HG03108 (cell line): ENCODE data around the gene USP35.

Source experiments
- ATAC-seq: cut with Tn5 transposase; IDR thresholded peaks from one replicate; pipeline ENCODE4 v1.9.1; 2021; ENCODE audit warnings: moderate library complexity; ENCODE audit not compliant: unreplicated experiment

The USP35 gene

GRCh38 chr11:78195917-78196560 lies 7.3 kb downstream of the USP35 start:
- no peak for ATAC-seq

GRCh38 chr11:78196661-78197091 lies 8.0 kb downstream of the USP35 start:
- ATAC-seq, result no peak

GRCh38 chr11:78197816-78198215 lies 9.1 kb downstream of the USP35 start:
- no peak for ATAC-seq

- no peak for ATAC-seq
Measured at GRCh38 chr11:78199015-78199652, 10.4 kb downstream of the USP35 start.

DNA sequence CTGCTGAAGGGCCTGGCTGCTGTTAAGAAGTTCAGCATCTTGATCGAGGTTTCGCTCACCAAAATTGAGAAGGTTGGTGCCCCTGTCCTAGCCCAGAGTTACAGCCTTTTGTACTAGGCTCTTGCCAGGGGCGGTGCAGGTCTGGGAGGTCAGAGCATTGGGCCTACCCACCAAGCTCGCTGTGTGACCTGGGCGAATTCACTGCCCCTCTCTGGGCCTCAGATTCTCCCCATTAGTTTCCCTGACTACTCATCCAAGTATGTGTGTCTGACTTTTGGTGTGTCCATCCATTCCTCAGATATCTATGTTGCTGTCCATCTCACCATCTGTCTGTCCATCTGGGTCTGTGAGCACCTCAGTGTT lies 10.9 kb downstream of the USP35 start:
- ATAC-seq, result no peak

DNA sequence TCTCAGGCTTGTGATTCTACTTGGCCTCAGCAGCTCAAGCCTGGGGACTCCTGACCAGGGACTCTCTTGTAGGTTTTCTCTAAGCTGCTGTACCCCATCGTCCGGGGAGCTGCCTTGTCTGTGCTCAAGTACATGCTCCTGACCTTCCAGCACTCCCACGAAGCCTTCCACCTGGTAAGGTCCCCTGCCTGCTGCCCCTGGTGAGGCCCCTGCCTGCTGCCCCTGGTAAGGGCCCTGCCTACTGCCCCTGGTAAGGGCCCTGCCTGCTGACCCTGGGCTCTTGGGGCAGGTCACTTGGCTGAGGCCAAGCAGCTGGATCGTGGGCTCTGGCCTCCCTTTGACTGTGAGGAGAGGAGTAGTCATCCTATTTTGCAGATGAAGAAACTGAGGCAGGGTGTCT lies 11.3 kb downstream of the USP35 start:
- no peak for ATAC-seq

GRCh38 chr11:78200553-78200952 lies 11.8 kb downstream of the USP35 start:
- no peak for ATAC-seq

DNA sequence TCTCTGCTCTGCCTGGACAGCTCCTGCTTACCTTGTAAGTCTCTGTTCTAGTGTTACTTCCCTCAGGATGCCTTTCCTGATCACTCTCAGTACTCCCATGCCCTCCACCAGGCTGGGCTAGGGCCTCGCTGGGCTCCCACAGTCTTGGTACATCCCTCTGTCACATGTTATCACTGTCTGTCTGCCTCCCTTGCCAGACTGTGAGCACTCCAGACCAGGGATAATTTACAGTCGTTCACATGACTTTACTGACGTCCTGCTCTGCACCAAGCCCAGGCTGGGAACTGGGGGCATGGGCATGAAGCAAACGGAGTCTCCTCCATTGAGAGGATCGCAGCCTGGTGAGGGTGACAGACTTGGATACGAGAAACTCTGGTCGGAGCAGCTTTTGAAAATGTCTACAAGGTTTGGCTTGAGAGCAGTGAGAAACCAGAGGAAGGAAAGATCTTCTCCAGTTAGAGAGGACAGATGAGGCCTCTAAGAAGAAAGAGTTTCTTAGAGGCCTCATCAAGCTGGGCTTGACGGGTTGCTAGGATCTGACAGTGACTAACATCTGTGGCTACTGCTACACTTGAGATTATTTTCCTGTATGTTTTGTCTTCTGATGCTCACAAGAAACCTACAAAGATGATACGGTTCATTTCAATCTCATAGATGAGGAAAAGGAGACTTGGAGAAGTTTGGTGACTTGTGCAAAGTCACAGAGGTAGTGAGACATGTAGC lies 12.5 kb downstream of the USP35 start:
- no peak for ATAC-seq

- no peak for ATAC-seq
Measured at GRCh38 chr11:78202733-78203167, 14.0 kb downstream of the USP35 start.

- no peak for ATAC-seq
Measured at GRCh38 chr11:78203184-78203583, 14.5 kb downstream of the USP35 start.

DNA sequence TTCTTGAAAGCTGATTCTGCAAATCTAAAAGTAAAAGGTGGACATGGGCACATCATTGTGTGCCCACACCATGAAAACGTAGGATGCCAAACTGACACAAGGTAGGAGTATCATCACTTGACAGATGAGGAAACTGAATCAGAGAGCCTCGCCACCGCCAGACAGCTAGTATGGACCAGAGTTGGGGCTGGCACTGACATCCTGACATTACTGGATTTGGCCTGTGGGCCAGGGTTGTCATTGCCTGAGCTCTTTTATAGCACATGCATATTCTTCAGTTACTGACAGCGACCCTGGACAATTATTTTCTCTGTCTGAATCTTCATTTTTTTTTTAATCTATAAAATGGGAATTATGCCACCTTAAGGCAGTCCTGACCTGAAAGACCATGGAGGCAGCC lies 16.5 kb downstream of the USP35 start:
- no peak for ATAC-seq

DNA sequence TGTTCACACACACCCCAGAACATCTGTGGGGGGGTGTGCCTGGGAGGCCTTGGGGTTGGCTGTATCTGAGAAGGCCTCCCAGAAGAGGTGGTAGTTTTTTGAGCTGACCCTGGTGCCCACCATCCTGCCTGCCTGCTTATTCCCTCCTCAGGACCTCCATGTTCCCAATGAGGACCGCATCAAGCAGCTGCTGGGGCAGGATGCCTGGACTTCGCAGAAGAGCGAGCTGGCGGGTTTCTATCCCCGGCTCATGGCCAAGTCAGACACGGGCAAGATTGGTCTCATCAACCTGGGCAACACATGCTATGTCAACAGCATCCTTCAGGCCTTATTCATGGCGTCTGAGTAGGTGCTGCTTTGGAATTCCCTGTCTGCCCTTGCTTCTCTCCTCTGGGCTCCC lies 17.0 kb downstream of the USP35 start:
- ATAC-seq, result no peak

DNA sequence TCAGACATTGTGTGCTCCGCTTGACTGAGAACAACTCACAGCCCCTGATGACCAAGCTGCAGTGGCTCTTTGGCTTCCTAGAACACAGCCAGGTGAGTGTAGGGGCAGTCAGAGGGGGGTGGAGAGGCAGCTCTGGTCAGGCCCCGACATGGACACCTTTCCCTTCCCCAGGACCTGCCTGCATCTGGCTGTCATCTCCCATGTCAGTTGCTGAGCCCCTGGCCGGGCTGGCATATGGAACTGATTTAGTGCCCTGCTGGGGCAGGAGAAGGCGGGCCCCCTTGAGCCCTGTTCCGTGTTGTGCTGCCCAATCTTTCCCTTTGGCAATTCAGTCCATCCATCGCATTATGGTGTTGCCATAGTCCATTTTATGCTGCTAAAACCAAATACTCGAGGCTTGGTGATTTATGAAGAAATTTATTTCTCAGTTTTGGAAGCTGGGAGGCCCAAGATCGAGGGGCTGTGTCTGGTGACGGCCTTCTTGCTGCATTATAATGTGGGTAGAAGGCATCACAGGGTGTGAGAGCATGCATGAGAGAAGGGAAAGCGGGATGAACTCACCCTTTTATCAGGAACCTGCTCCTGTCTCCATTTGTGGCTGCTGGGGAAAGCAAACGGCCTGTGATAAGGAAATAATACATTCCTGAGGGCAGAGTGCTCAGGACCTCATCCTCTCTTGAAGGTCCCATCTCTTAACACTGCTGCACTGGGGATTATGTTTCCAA lies 19.0 kb downstream of the USP35 start:
- ATAC-seq, result no peak

DNA sequence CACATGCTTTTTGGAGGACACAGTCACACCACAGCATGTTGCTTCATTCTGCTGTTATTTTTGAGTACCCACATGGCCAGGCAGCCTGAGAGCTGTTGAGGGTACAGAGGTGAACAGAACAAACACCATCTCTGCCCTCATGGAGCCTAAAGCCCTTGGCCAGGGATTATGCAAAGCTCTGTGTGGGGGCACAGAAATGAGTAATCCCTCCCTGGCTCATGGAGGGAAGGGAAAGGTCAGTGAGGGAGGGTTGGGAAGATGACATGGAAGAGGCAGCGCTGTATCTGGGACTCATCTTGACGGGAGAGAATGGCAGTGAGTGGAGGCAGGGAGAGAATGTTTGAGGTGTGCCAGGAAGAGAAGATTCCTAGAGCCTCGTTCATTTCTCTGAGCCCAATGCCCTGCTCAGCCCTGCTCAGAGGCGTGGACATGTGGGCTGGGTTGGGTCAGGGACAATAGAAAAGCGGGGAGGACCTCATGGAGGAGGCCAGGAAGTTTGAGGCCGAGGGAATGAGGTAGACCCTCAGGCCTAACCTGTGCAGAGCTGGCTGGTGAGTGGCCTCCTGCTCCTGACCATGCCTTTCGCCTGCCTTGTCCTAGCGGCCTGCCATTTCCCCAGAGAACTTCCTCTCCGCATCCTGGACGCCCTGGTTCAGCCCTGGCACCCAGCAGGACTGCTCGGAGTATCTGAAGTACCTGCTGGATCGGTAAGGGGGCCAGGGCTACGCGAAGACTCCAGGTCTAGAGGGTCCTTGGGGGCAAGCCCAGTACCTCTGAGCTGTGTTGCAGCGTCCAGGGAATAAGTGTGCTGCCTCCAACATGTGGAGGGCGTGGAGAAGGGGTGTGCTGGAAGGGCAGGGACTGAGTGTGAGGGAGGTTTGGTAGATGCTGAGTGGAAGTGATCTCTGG lies 19.8 kb downstream of the USP35 start:
- no peak for ATAC-seq

DNA sequence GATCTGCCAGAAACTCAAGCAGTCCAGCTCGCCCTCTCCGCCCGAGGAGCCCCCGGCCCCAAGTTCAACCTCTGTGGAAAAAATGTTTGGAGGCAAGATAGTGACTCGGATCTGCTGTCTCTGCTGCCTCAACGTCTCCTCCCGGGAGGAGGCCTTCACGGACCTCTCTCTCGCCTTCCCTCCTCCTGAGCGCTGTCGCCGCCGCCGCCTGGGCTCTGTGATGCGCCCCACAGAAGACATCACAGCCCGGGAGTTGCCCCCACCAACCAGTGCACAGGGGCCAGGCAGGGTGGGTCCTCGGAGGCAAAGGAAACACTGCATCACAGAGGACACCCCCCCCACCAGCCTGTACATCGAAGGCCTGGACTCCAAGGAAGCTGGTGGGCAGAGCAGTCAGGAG lies 20.8 kb downstream of the USP35 start:
- ATAC-seq, result no peak

GRCh38 chr11:78210000-78210608 lies 21.4 kb downstream of the USP35 start:
- ATAC-seq, result no peak

DNA sequence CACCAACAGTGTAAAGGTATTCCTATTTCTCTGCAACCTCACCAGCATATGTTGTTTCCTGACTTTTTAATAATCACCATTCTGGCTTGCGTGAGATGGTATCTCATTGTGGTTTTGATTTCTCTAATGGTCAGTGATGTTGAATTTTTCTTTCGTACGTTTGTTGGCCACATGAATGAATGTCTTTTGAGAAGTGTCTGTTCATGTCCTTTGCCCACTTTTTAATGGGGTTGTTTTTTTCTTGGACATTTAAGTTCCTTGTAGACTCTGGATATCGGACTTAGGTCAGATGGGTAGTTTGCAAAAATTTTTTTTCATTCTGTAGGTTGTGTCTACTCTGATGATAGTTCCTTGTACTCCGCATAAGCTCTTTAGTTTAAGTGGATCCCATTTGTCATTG lies 22.8 kb downstream of the USP35 start:
- ATAC-seq, result no peak

DNA sequence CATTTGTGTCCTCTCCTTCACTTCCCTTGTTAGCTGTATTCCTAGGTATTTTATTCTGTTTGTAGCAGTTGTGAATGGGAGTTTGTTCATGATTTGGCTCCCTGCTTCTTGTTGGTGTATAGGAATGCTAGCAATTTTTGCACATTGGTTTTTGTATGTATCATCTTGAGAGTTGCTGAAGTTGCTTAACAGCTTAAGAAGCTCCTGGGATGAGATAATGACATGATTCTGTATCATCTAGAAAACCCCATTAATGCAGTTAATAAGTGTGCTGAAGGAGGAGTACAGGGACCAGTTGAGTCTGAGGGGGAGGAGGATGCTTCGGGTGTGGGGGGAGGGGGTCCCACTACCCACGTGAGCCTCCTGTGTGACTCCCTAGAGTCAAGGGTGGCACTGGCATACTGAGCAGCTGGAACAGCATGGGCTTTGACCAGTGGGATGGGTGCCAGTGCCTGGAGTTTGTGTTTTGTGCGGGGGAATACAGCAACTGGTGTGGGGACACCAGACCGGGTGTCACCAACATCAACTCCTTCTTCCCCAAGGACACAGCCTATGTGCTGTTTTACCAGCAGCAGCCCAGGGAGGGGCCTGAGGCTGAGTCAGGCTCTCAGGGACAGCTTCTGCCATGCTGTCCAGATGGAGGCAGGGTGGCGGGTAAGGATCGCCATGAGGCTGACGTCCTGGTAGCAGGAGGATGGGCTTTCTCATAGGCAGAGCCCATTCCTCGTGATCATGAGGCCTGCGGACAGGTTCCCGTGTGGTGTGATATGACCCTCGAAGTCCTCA lies 24.1 kb downstream of the USP35 start:
- no peak for ATAC-seq

- no peak for ATAC-seq
Measured at GRCh38 chr11:78213526-78214330, 25.0 kb downstream of the USP35 start.
